ENCODE results near the gene RARS1.

RARS1 gene

GRCh38 chr5:168549554-168549953 is 63.3 kb downstream of the RARS1 start:
- TF ChIP-seq JUND (IDR thresholded peaks at IDR 0.05; ENCODE audit: low read depth) = no peak
- in situ Hi-C loops (cut with HindIII; ENCODE audit: low pct_unique_long_range_greater_than_20kb, low sequenced_read_pairs) = no loop called here
- DNase-seq (ENCODE audit: low read depth in 1 of 2, low spot score in 1 of 2) = no peak

- TF ChIP-seq JUND (IDR thresholded peaks at IDR 0.05; ENCODE audit: low read depth) = no peak
Measured at GRCh38 chr5:168550656-168551055, 64.4 kb downstream of the RARS1 start.

GRCh38 chr5:168552146-168552545 is 65.9 kb downstream of the RARS1 start:
- TF ChIP-seq JUND (IDR thresholded peaks at IDR 0.05; ENCODE audit: low read depth) = no peak
- in situ Hi-C loops (cut with HindIII; ENCODE audit: low pct_unique_long_range_greater_than_20kb, low sequenced_read_pairs) = no loop called here
- DNase-seq (ENCODE audit: low read depth in 1 of 2, low spot score in 1 of 2) = no peak

More at GRCh38 chr5:168550656-168551055, 64.4 kb downstream of the RARS1 start:
- DNase-seq (ENCODE audit: low read depth in 1 of 2, low spot score in 1 of 2) = no peak
- in situ Hi-C loops (cut with HindIII; ENCODE audit: low pct_unique_long_range_greater_than_20kb, low sequenced_read_pairs) = no loop called here

- TF ChIP-seq JUND (IDR thresholded peaks at IDR 0.05; ENCODE audit: low read depth) = no peak
- no peak for DNase-seq (ENCODE audit: low read depth in 1 of 2, low spot score in 1 of 2)
- in situ Hi-C loops (cut with HindIII; ENCODE audit: low pct_unique_long_range_greater_than_20kb, low sequenced_read_pairs) = no loop called here
Measured at GRCh38 chr5:168553377-168554130, 67.3 kb downstream of the RARS1 start.

- no peak for TF ChIP-seq JUND (IDR thresholded peaks at IDR 0.05; ENCODE audit: low read depth)
- no peak for DNase-seq (ENCODE audit: low read depth in 1 of 2, low spot score in 1 of 2)
- in situ Hi-C loops (cut with HindIII; ENCODE audit: low pct_unique_long_range_greater_than_20kb, low sequenced_read_pairs) = no loop called here
Measured at GRCh38 chr5:168557389-168557788, 71.1 kb downstream of the RARS1 start.

- in situ Hi-C loops (cut with HindIII; ENCODE audit: low pct_unique_long_range_greater_than_20kb, low sequenced_read_pairs) = no loop called here
- no peak for DNase-seq (ENCODE audit: low read depth in 1 of 2, low spot score in 1 of 2)
- TF ChIP-seq JUND (IDR thresholded peaks at IDR 0.05; ENCODE audit: low read depth) = no peak
Measured at GRCh38 chr5:168562279-168562678, 76.0 kb downstream of the RARS1 start.

GRCh38 chr5:168563959-168564358 is 77.7 kb downstream of the RARS1 start:
- no peak for DNase-seq (ENCODE audit: low read depth in 1 of 2, low spot score in 1 of 2)
- no peak for TF ChIP-seq JUND (IDR thresholded peaks at IDR 0.05; ENCODE audit: low read depth)
- in situ Hi-C loops (cut with HindIII; ENCODE audit: low pct_unique_long_range_greater_than_20kb, low sequenced_read_pairs) = no loop called here

- DNase-seq (ENCODE audit: low read depth in 1 of 2, low spot score in 1 of 2) = no peak
- in situ Hi-C loops (cut with HindIII; ENCODE audit: low pct_unique_long_range_greater_than_20kb, low sequenced_read_pairs) = no loop called here
- no peak for TF ChIP-seq JUND (IDR thresholded peaks at IDR 0.05; ENCODE audit: low read depth)
Measured at GRCh38 chr5:168568738-168569137, 82.5 kb downstream of the RARS1 start.

Measured in T47D (cell line).